HepG2 (cell line): ENCODE data around the gene NBPF11. TPM values are rescaled to one million over a fixed set of nuclear protein-coding genes. Genes with fewer than 3 reads are reported as not detected.

Experiments
- ATAC-seq: fragments of 200-7000 bp; cut with Tn5 transposase; 3 replicates; pipeline ENCODE4 v1.9.1; 2020; ENCODE audit warnings: mild to moderate bottlenecking, moderate library complexity
- BruUV-seq: library from RNA; stranded (reverse); fragments of 400-500 nt; replicated peaks from 2 replicates; lab custom pipeline; 2021; lab: Mats Ljungman, UMichigan
- CTCF ChIA-PET: fragments of 300-600 bp; formaldehyde crosslinking; extraction: SDS; loops from one replicate; lab custom pipeline; 2021; ENCODE audit warnings: low total read pairs, inconsistent platforms, low intra/inter-chr PET ratio; lab: Yijun Ruan, JAX
- POLR2A ChIA-PET: fragments of 350-600 bp; sonication (Branson Sonifier 250); formaldehyde crosslinking; loops from one replicate; lab custom pipeline; 2020; ENCODE audit warnings: antibody characterized with exemption, inconsistent platforms; lab: Yijun Ruan, JAX
- DNase-seq: peaks from one replicate; pipeline ENCODE4 v3.0.0-alpha.2; 2015; ENCODE audit warnings: low spot score
- FAIRE-seq: peaks from 3 replicates; lab custom pipeline; 2011; peaks lifted over from hg19 to GRCh38; lab: Jason Lieb, UNC
- H2AFZ ChIP-seq: one replicate; pipeline ENCODE4 v1.6.1; 2011; ENCODE audit warnings: low read length, inconsistent platforms
- H3K27ac ChIP-seq: fragments of 300-600 bp; 3 replicates; pipeline ENCODE4 v1.8.0; 2011; ENCODE audit warnings: mixed run types, mild to moderate bottlenecking, mixed read lengths, low read length, inconsistent platforms; ENCODE audit not compliant: insufficient read depth; ENCODE audit errors: extremely low read length
- H3K27me3 ChIP-seq, 2 experiments: fragments of 200-600 bp in 1 of 2; 2 replicates in 1 of 2; 3 replicates in 1 of 2; pipeline versions ENCODE4 v1.6.0 to v1.8.0; 2011; ENCODE audit warnings: low read length in 2 of 2, mild to moderate bottlenecking in 2 of 2, moderate library complexity in 2 of 2, inconsistent platforms in 1 of 2; ENCODE audit not compliant: insufficient read depth in 2 of 2, control insufficient read depth in 1 of 2
- H3K36me3 ChIP-seq, 2 experiments: fragments of 200-600 bp in 1 of 2; replicated peaks in 1 of 2; 2 replicates in 1 of 2; 3 replicates in 1 of 2; pipeline versions ENCODE4 v1.5.1 to v1.8.0; 2011; ENCODE audit warnings: low read length in 2 of 2, inconsistent platforms in 1 of 2; ENCODE audit not compliant: insufficient read depth in 2 of 2, control insufficient read depth in 1 of 2
- H3K4me1 ChIP-seq: 2 replicates; pipeline ENCODE4 v1.5.1; 2012; ENCODE audit warnings: low read length, inconsistent platforms; ENCODE audit not compliant: insufficient read depth
- H3K4me2 ChIP-seq: 2 replicates; pipeline ENCODE4 v1.6.0; 2011; ENCODE audit warnings: low read depth, low read length, inconsistent platforms
- H3K4me3 ChIP-seq, 3 experiments: fragments of 200-600 bp in 1 of 3; sonication (generic), shearing (Covaris generic) in 1 of 3; replicated peaks in 1 of 3; 2 replicates each; pipeline ENCODE4 v1.5.1; 2011 to 2016; ENCODE audit warnings: low read length in 3 of 3, inconsistent platforms in 2 of 3, low read depth in 2 of 3, mild to moderate bottlenecking in 2 of 3, control low read depth in 1 of 3, mixed read lengths in 1 of 3; ENCODE audit not compliant: insufficient read depth in 1 of 3
- H3K79me2 ChIP-seq: one replicate; pipeline ENCODE4 v1.6.1; 2011; ENCODE audit warnings: low read length, inconsistent platforms; ENCODE audit not compliant: insufficient read depth
- H3K9ac ChIP-seq: 2 replicates; pipeline ENCODE4 v1.6.0; 2011; ENCODE audit warnings: mild to moderate bottlenecking, low read depth, low read length, inconsistent platforms; ENCODE audit not compliant: insufficient read depth
- H3K9me3 ChIP-seq: 2 replicates; pipeline ENCODE4 v1.5.1; 2012; ENCODE audit warnings: mild to moderate bottlenecking, low read length
- H4K20me1 ChIP-seq: 2 replicates; pipeline ENCODE4 v1.6.0; 2011; ENCODE audit warnings: inconsistent platforms, mild to moderate bottlenecking, low read length, moderate library complexity; ENCODE audit not compliant: insufficient read depth
- NFE2L2 ChIP-seq: fragments of 150-350 bp; IDR thresholded peaks from 2 replicates; pipeline ENCODE4 v1.6.1; 2014; ENCODE audit warnings: low read length
- NKX3-1 ChIP-seq: sonication (generic); formaldehyde crosslinking; IDR thresholded peaks from 2 replicates; pipeline ENCODE4 v1.5.0; 2020; ENCODE audit warnings: missing genetic modification reagents
- SAFB2 ChIP-seq: sonication (generic); formaldehyde crosslinking; IDR thresholded peaks from 2 replicates; pipeline ENCODE4 v1.5.1; 2020; ENCODE audit warnings: missing genetic modification reagents, low read depth, mild to moderate bottlenecking, borderline replicate concordance
- ZBTB33 ChIP-seq: sonication (generic); formaldehyde crosslinking; IDR thresholded peaks from 2 replicates; pipeline ENCODE4 v1.4.0; 2020; ENCODE audit warnings: missing genetic modification reagents
- ZMYM4 ChIP-seq: sonication (generic); formaldehyde crosslinking; IDR thresholded peaks from 2 replicates; pipeline ENCODE4 v1.8.1; 2023; ENCODE audit warnings: mild to moderate bottlenecking, missing genetic modification reagents
- WGBS: methylation state at CpG from one replicate; pipeline ENCODE4 v1.1.6; 2017; ENCODE audit warnings: low lambda C conversion rate; 5-methylcytosine and 5-hydroxymethylcytosine counted together
- in situ Hi-C: cut with HindIII; loops from 2 replicates; pipeline ENCODE4 v1.10.0; 2017; ENCODE audit warnings: low pct_unique_long_range_greater_than_20kb; ENCODE audit not compliant: extremely low pct_ligation_motif_present
- intact Hi-C: fragments of 100-400 bp; cut with micrococcal nuclease; formaldehyde crosslinking; loops from one replicate; pipeline ENCODE4 v1.10.0; 2022; ENCODE audit not compliant: unreplicated experiment
- polyA plus RNA-seq, 8 experiments: library from polyadenylated mRNA; depleted of rRNA in 3 of 8; stranded (reverse) in 7 of 8; unstranded in 1 of 8; fragments of >200 nt; fragmentation: Illumina TruSeq in 4 of 8; extraction: Trizol in 4 of 8; gene quantifications; 2 replicates each; pipeline versions ENCODE4 v1.2.1 to v1.2.3, GENCODE V29; 2011 to 2016; ENCODE audit warnings: low read depth in 4 of 8, missing spikeins in 1 of 8, mixed read lengths in 1 of 8; ENCODE audit not compliant: insufficient read depth in 1 of 8
- total RNA-seq, 5 experiments: library from RNA; depleted of rRNA; stranded (reverse); fragments of >200 nt; fragmentation: Illumina TruSeq; extraction: Trizol; gene quantifications; 2 replicates each; pipeline ENCODE4 v1.2.3, GENCODE V29; 2016; ENCODE audit warnings: low read depth in 1 of 5

The NBPF11 gene
- total and polyA plus RNA-seq, 2 of the 13 experiments (the other 11 are each of a cell fraction or from before 2014, with no cell fraction given) = 5.0 to 8.1 TPM

- Histone ChIP-seq H3K4me3 (no peak overlapping the region), H3K4me2 (no peak overlapping the region), H3K9ac (no peak overlapping the region), H4K20me1 (no peaks in the 10 kb centered on the region), H3K4me1 (peaks cover 6% of the 10 kb centered on the region; the same call in 1 of the 2 replicates), H3K27me3 (no peaks in the 10 kb centered on the region), H3K79me2 (no peaks in the 10 kb centered on the region), H3K27ac (no peak overlapping the region), H3K36me3 (no peaks in the 10 kb centered on the region), H2AFZ (no peak overlapping the region), H3K9me3 (no peaks in the 10 kb centered on the region)
- BruUV-seq = no TSS peak
- intact Hi-C loops = no loop called here
- ChIA-PET POLR2A (no interaction called here), CTCF (no interaction called here)
- no peak for DNase-seq
- in situ Hi-C loops = no loop called here
- no peak for ATAC-seq
- FAIRE-seq = no peak
- 71% methylated on average over 14 of the region's 25 CpGs for WGBS
- TF ChIP-seq NFE2L2 (no peak), SAFB2 (no peak), NKX3-1 (no peak)
These were observed 10.3 kb upstream of the NBPF11 start for GRCh38 chr1:148162363-148162762.

- no peak overlapping the region for H3K4me2 ChIP-seq
- no peak overlapping the region for H3K27ac ChIP-seq
- H3K9ac ChIP-seq = no peak overlapping the region
- H3K27me3 ChIP-seq = no peaks in the 10 kb centered on the region
- peak; percentile 83 for TF ChIP-seq ZBTB33 (CRISPR knock-in tag)
- no peak for TF ChIP-seq ZMYM4 (CRISPR knock-in tag)
- no peak for DNase-seq
- peak; percentile 45; the same call in 1 of the 3 replicates for ATAC-seq
- H4K20me1 ChIP-seq = no peaks in the 10 kb centered on the region
- H3K79me2 ChIP-seq = no peaks in the 10 kb centered on the region
- FAIRE-seq = no peak
- H3K36me3 ChIP-seq = no peaks in the 10 kb centered on the region
- no peak overlapping the region for H3K4me3 ChIP-seq
- in situ Hi-C loops = no loop called here
- peaks cover under 1% of the 10 kb centered on the region; the same call in 1 of the 2 replicates for H3K4me1 ChIP-seq
- H3K9me3 ChIP-seq = no peaks in the 10 kb centered on the region
- POLR2A ChIA-PET = no interaction called here
- WGBS = 79% methylated on average over 40 of the region's 42 CpGs
- BruUV-seq = no TSS peak
- CTCF ChIA-PET = no interaction called here
- H2AFZ ChIP-seq = no peak overlapping the region
- intact Hi-C loops = no loop called here
These were observed 9.2 kb upstream of the NBPF11 start for GRCh38 chr1:148161053-148161901.
